Thoracic aorta (tissue), 2 donors: Measurements from ENCODE around the gene DCAF4. TPM values are rescaled to one million over a fixed set of nuclear protein-coding genes. Genes with fewer than 3 reads are reported as not detected.

Experiments
- ATAC-seq: fragments of 150-250 bp; one replicate; pipeline ENCODE4 v1.8.0; 2017; ENCODE audit warnings: low read depth; ENCODE audit not compliant: insufficient number of reproducible peaks, low FRiP score
- DNase-seq: peaks from one replicate; pipeline ENCODE4 v3.0.0-alpha.2; 2020; ENCODE audit warnings: low spot score
- H3K27ac ChIP-seq, 2 donors: fragments of 200-600 bp; sonication (generic); 1 replicate in 1 of 2; 2 replicates in 1 of 2; pipeline ENCODE4 v1.5.1; 2016; ENCODE audit warnings: mild to moderate bottlenecking in 2 of 2, moderate library complexity in 2 of 2
- H3K27me3 ChIP-seq: fragments of 200-600 bp; sonication (generic); replicated peaks from 2 replicates; pipeline ENCODE4 v1.6.0; 2016; ENCODE audit warnings: mild to moderate bottlenecking; ENCODE audit not compliant: insufficient read depth
- H3K36me3 ChIP-seq: fragments of 200-600 bp; sonication (generic); one replicate; pipeline ENCODE4 v1.5.1; 2016
- H3K4me1 ChIP-seq, 2 donors: fragments of 200-600 bp; sonication (generic); 1 replicate in 1 of 2; 2 replicates in 1 of 2; pipeline versions ENCODE4 v1.5.1 to v1.6.0; 2016; ENCODE audit warnings: low read depth in 2 of 2, mild to moderate bottlenecking in 1 of 2; ENCODE audit not compliant: control insufficient read depth in 1 of 2
- H3K4me3 ChIP-seq: fragments of 200-600 bp; sonication (generic); 2 replicates; pipeline ENCODE4 v1.5.1; 2016; ENCODE audit warnings: mild to moderate bottlenecking
- H3K9me3 ChIP-seq: fragments of 200-600 bp; sonication (generic); 2 replicates; pipeline ENCODE4 v1.5.1; 2016
- total RNA-seq, 2 donors: library from RNA; depleted of rRNA; stranded (reverse); fragments of >200 nt; gene quantifications; one replicate each; pipeline versions ENCODE4 v1.1.0 to v1.2.3, GENCODE V29; 2016
- TF ChIP-seq, protein P1 (sequence below): fragments of 200-600 bp; sonication (generic); IDR thresholded peaks from one replicate; pipeline ENCODE4 v1.5.1; 2019; ENCODE audit warnings: antibody characterized with exemption

The DCAF4 gene
- total RNA-seq, 2 donors from 2014 or later = 13.1 to 65.5 TPM

DNA sequence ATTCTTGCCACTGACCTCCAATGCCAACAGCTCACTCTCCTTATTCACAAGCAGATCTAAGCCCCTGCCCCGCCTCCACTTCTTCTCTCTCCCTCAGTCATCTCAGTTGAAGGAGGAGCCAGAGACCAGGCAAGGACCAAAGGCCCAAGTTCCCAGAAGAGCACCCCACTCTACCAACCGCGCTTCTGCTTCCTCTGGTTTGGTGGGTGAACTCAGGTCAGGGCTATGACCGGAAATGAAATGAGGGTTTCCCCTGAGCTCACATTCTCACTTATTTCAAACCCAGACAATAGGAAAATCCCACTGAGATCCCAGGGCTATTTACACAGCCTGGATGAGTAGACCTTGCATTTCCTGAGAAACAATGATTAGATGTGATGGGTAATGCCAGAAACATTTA is 42.3 kb upstream of the DCAF4 start:
- Histone ChIP-seq H3K36me3 (no peaks in the 10 kb centered on the region), H3K4me3 (no peak overlapping the region), H3K4me1 (no peaks in the 10 kb centered on the region), H3K27ac (no peak overlapping the region), H3K9me3 (no peaks in the 10 kb centered on the region), H3K27me3 (no peaks in the 10 kb centered on the region)
- no peak for DNase-seq
- no peak for ATAC-seq
- TF ChIP-seq, protein P1, sequence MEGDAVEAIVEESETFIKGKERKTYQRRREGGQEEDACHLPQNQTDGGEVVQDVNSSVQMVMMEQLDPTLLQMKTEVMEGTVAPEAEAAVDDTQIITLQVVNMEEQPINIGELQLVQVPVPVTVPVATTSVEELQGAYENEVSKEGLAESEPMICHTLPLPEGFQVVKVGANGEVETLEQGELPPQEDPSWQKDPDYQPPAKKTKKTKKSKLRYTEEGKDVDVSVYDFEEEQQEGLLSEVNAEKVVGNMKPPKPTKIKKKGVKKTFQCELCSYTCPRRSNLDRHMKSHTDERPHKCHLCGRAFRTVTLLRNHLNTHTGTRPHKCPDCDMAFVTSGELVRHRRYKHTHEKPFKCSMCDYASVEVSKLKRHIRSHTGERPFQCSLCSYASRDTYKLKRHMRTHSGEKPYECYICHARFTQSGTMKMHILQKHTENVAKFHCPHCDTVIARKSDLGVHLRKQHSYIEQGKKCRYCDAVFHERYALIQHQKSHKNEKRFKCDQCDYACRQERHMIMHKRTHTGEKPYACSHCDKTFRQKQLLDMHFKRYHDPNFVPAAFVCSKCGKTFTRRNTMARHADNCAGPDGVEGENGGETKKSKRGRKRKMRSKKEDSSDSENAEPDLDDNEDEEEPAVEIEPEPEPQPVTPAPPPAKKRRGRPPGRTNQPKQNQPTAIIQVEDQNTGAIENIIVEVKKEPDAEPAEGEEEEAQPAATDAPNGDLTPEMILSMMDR = no peak

GRCh38 chr14:72884386-72884785 is 41.9 kb upstream of the DCAF4 start:
- TF ChIP-seq, protein P1 = no peak
- ATAC-seq (no peak), DNase-seq (no peak)
- H3K9me3 ChIP-seq = no peaks in the 10 kb centered on the region
- no peaks in the 10 kb centered on the region for H3K27me3 ChIP-seq
- no peaks in the 10 kb centered on the region for H3K4me1 ChIP-seq
- no peak overlapping the region for H3K4me3 ChIP-seq
- H3K27ac ChIP-seq = no peak overlapping the region
- H3K36me3 ChIP-seq = no peaks in the 10 kb centered on the region

DNA sequence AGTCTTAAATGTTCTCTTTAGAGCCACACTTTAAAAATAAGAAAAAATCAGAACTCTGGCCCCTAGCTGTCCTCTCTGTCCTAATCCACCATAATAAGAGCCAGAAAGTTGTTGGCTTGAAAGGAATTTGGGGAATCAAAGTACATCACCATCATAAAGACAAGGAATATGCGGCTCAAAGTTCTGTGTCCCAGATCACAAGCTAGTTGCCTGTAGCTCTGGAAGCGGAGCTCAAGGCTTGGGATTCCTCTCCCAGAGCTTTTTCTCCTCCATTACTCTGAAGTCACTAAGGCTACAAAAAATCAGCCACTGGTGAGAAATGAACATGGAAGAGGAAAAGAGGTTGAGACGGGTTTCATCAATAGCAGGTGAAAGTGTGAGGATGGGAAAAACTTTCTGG is 38.8 kb upstream of the DCAF4 start:
- ATAC-seq = no peak
- Histone ChIP-seq H3K27ac (no peak overlapping the region), H3K27me3 (no peaks in the 10 kb centered on the region), H3K4me1 (peaks cover 6 to 12% of the 10 kb centered on the region in 2 donors), H3K36me3 (no peaks in the 10 kb centered on the region), H3K9me3 (no peaks in the 10 kb centered on the region), H3K4me3 (no peak overlapping the region)
- TF ChIP-seq, protein P1 = no peak
- DNase-seq = no peak

DNA sequence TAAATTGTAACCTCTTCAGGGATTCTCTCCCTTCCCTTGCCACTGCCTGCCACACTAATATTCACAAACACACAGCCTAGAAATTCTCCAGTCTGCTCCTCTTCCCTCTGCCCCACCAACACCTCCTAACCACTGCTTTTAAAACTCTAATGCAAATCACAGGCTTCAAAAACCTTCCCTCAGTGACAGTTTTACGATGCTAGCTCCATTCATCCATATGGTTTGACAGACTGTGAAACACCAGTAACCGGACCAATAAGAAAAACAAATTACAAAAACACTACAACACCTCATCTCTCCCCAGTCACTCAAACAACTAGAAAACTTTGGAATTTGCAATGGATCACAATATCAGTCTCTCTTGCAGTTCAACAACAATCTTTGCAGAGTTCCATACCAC is 38.1 kb upstream of the DCAF4 start:
- DNase-seq (no peak), ATAC-seq (no peak)
- Histone ChIP-seq H3K4me1 (peaks cover 6 to 14% of the 10 kb centered on the region in 2 donors), H3K4me3 (no peak overlapping the region), H3K36me3 (no peaks in the 10 kb centered on the region), H3K27me3 (no peaks in the 10 kb centered on the region), H3K27ac (no peak overlapping the region), H3K9me3 (no peaks in the 10 kb centered on the region)
- TF ChIP-seq, protein P1 = no peak

DNA sequence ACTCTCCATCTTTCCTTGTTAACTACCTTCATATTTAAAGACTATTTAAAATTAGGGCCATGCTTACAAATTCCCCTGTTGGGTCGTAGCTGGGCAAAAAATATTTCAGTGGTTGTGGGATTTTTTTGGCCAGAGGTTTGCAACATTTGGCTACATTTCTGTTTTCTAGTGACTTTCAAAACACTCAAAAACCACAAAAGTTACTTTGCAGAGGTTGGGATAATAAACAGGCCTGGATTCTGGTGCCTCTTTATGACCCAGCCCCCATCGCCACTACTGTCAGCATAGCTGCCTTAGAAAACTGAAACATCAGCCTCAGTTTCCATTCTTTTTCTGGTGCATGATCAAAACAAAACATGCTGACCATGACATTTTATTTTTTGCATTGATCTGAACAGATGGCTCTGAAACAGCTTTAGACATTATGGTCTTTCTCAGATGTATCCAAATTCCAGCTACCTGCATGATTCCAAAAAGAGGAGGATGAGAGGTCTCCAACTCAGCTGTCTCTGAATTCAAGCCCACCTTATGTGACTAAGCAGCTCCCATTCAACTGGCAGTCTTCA is 37.5 kb upstream of the DCAF4 start:
- TF ChIP-seq, protein P1 = no peak
- H3K36me3 ChIP-seq = no peaks in the 10 kb centered on the region
- peaks cover 6 to 14% of the 10 kb centered on the region in 2 donors for H3K4me1 ChIP-seq
- H3K27me3 ChIP-seq = no peaks in the 10 kb centered on the region
- H3K4me3 ChIP-seq = no peak overlapping the region
- ATAC-seq (no peak), DNase-seq (no peak)
- H3K27ac ChIP-seq = no peak overlapping the region
- no peaks in the 10 kb centered on the region for H3K9me3 ChIP-seq
